A673 (cell line): ENCODE data around the gene OVCH1. TPM values are rescaled to one million over a fixed set of nuclear protein-coding genes. Genes with fewer than 3 reads are reported as not detected.

ENCODE experiments used
- BruUV-seq: library from RNA; stranded (reverse); fragments of 400-500 nt; replicated peaks from 2 replicates; lab custom pipeline; 2021; lab: Mats Ljungman, UMichigan
- CTCF ChIA-PET: fragments of 300-600 bp; sonication (Branson Sonifier 250); formaldehyde crosslinking; loops from one replicate; lab custom pipeline; 2022; ENCODE audit warnings: antibody characterized with exemption; lab: Charles Lee
- POLR2A ChIA-PET: fragments of 300-600 bp; sonication (Branson Sonifier 250); formaldehyde crosslinking; loops from one replicate; lab custom pipeline; 2022; ENCODE audit warnings: antibody characterized with exemption; ENCODE audit not compliant: low non-redundant PET; lab: Charles Lee
- DNase-seq: peaks from one replicate; pipeline ENCODE4 v3.0.0-alpha.2; 2015; ENCODE audit warnings: low spot score
- H3K27ac ChIP-seq: fragments of 200-600 bp; sonication (generic); 2 replicates; pipeline ENCODE4 v1.5.1; 2016; ENCODE audit warnings: mixed run types, low read depth, mild to moderate bottlenecking, mixed read lengths, antibody characterized with exemption, low read length; ENCODE audit not compliant: poor library complexity, severe bottlenecking
- H3K27me3 ChIP-seq: fragments of 200-600 bp; sonication (generic); replicated peaks from 2 replicates; pipeline ENCODE4 v1.6.1; 2017; ENCODE audit warnings: mixed run types, low read depth, mild to moderate bottlenecking, mixed read lengths, antibody characterized with exemption, low read length; ENCODE audit not compliant: insufficient read depth, poor library complexity
- H3K36me3 ChIP-seq: fragments of 200-600 bp; sonication (generic); 2 replicates; pipeline ENCODE4 v1.6.1; 2016; ENCODE audit warnings: mixed run types, mild to moderate bottlenecking, mixed read lengths, antibody characterized with exemption, low read length; ENCODE audit not compliant: insufficient read depth, poor library complexity, severe bottlenecking
- H3K4me1 ChIP-seq: fragments of 200-600 bp; sonication (generic); 2 replicates; pipeline ENCODE4 v1.6.1; 2017; ENCODE audit warnings: mixed run types, mild to moderate bottlenecking, mixed read lengths, antibody characterized with exemption, low read length; ENCODE audit not compliant: insufficient read depth, poor library complexity, severe bottlenecking
- H3K4me3 ChIP-seq: fragments of 200-600 bp; sonication (generic); 2 replicates; pipeline ENCODE4 v1.5.1; 2016; ENCODE audit warnings: low read depth, mixed run types, mild to moderate bottlenecking, mixed read lengths, low read length; ENCODE audit not compliant: poor library complexity, severe bottlenecking
- H3K9me3 ChIP-seq: fragments of 200-600 bp; sonication (generic); 2 replicates; pipeline ENCODE4 v1.6.1; 2016; ENCODE audit warnings: mixed run types, low read depth, mild to moderate bottlenecking, mixed read lengths, antibody characterized with exemption, low read length; ENCODE audit not compliant: poor library complexity, severe bottlenecking
- EZH2 ChIP-seq: fragments of 200-600 bp; sonication (generic); IDR thresholded peaks from 2 replicates; pipeline ENCODE4 v1.6.1; 2017; ENCODE audit warnings: borderline replicate concordance, low read depth, mild to moderate bottlenecking, mixed read lengths, antibody characterized with exemption, low read length; ENCODE audit not compliant: poor library complexity, severe bottlenecking
- intact Hi-C: fragments of 100-400 bp; cut with micrococcal nuclease; formaldehyde crosslinking; loops from one replicate; pipeline ENCODE4 v1.10.0; 2022; ENCODE audit not compliant: unreplicated experiment
- total RNA-seq: library from RNA; stranded (reverse); gene quantifications from 2 replicates; pipeline ENCODE4 v1.2.3, GENCODE V29; 2021
- TF ChIP-seq, protein P1 (sequence below): fragments of 300-800, 200-600 bp; sonication (generic); conservative IDR thresholded peaks from 2 replicates; pipeline ENCODE4 v1.5.1; 2017; ENCODE audit warnings: low read depth, mild to moderate bottlenecking, antibody characterized with exemption, low read length, moderate library complexity, mixed read lengths

OVCH1 gene
- total RNA-seq, 1 experiment from 2014 or later: 0.09 TPM

DNA sequence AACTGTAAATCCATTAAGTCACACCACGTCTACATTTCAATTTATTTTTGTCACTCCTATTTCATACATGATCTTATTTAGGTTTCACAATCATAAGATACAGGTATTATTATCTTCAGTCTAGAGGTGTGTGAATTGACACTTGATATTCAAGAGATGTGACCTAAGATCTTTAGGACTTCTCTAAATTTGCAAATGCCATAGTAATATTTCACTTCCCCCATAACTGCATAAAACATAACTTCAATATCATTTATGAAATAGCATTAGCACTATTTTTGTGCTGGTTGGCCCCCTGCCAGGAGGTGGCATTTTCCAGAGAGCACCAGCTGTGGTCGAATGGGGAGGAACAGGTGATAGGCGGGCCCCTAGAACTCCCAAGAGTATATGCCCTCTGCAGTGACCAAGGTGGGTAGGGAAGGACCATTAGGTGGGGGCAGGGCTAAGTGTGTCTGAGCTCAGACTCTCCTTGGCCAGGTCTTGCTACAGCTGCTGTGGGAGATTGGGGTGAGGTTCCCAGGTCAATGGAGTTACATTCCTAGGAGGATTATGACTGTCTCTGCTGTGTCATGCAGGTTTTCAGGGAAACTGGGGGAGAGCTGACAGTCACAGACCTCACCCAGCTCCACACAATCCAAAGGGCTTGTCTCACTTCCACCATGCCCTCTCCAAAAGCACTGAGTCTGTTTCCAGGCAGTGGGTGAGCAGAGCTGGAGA lies 67.3 kb downstream of the OVCH1 start:
- Histone ChIP-seq H3K27ac (no peak overlapping the region), H3K36me3 (no peaks in the 10 kb centered on the region), H3K27me3 (no peaks in the 10 kb centered on the region), H3K4me3 (no peak overlapping the region), H3K9me3 (no peaks in the 10 kb centered on the region), H3K4me1 (no peaks in the 10 kb centered on the region)
- TF ChIP-seq, protein P1, sequence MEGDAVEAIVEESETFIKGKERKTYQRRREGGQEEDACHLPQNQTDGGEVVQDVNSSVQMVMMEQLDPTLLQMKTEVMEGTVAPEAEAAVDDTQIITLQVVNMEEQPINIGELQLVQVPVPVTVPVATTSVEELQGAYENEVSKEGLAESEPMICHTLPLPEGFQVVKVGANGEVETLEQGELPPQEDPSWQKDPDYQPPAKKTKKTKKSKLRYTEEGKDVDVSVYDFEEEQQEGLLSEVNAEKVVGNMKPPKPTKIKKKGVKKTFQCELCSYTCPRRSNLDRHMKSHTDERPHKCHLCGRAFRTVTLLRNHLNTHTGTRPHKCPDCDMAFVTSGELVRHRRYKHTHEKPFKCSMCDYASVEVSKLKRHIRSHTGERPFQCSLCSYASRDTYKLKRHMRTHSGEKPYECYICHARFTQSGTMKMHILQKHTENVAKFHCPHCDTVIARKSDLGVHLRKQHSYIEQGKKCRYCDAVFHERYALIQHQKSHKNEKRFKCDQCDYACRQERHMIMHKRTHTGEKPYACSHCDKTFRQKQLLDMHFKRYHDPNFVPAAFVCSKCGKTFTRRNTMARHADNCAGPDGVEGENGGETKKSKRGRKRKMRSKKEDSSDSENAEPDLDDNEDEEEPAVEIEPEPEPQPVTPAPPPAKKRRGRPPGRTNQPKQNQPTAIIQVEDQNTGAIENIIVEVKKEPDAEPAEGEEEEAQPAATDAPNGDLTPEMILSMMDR: no peak
- no peak for TF ChIP-seq EZH2
- no TSS peak for BruUV-seq
- DNase-seq: no peak
- intact Hi-C loops: no loop called here
- ChIA-PET CTCF (no interaction called here), POLR2A (no interaction called here)

DNA sequence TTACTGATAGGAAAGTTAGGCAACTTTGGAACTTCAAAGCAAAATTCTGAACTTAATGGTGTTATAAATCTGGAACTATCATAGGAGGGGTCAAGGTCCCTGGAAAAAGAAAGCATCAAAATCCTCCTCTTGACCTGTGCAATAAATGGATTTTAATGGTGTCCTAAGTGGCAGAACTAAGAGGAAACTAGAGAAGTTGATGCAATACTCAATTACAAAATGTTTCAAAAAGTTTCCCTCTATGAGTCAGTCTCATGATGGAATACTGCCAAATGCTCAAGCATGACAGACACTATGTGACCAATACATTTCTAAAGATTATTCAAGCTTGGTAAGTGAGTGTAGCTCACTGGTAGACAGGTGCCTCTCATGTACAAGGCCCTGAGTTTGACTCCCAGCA lies 68.9 kb downstream of the OVCH1 start:
- intact Hi-C loops: no loop called here
- no peaks in the 10 kb centered on the region for H3K9me3 ChIP-seq
- ChIA-PET CTCF (no interaction called here), POLR2A (no interaction called here)
- H3K4me3 ChIP-seq: no peak overlapping the region
- no peaks in the 10 kb centered on the region for H3K4me1 ChIP-seq
- TF ChIP-seq, protein P1: no peak
- no peak for TF ChIP-seq EZH2
- DNase-seq: peak; percentile 52
- H3K27me3 ChIP-seq: no peaks in the 10 kb centered on the region
- no peaks in the 10 kb centered on the region for H3K36me3 ChIP-seq
- no peak overlapping the region for H3K27ac ChIP-seq
- BruUV-seq: no TSS peak

DNA sequence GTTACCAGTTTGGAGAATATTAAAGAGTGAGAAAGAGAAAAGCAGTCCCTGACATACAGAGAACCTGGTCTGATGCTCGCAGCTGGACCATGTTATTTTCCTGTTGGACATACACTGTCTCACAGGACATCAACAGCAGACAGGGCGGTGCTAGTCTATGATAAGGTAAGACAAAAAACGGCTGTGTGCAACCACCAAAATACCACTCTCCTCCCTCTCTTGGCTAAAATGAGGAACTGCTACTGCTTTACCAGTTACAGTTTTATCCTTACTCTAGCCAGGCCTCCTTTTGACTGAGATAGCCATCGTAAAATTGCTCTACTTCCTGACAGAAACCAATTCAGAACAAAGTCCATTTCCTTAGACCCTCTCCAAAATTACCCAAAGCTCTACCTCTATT lies 69.5 kb downstream of the OVCH1 start:
- TF ChIP-seq, protein P1: 0 out of 2 replicates have a peak, but pooled peaks have one; percentile 18
- no peak for TF ChIP-seq EZH2
- H3K36me3 ChIP-seq: no peaks in the 10 kb centered on the region
- no peaks in the 10 kb centered on the region for H3K4me1 ChIP-seq
- ChIA-PET CTCF (no interaction called here), POLR2A (no interaction called here)
- DNase-seq: peak; percentile 5
- H3K9me3 ChIP-seq: no peaks in the 10 kb centered on the region
- intact Hi-C loops: no loop called here
- H3K27ac ChIP-seq: no peak overlapping the region
- BruUV-seq: no TSS peak
- no peak overlapping the region for H3K4me3 ChIP-seq
- H3K27me3 ChIP-seq: peaks cover 2% of the 10 kb centered on the region
